Endothelial cell (in vitro differentiated cells): ENCODE measurements around the gene HIVEP1. TPM values are rescaled to one million over a fixed set of nuclear protein-coding genes. Genes with fewer than 3 reads are reported as not detected.
"Not testable (repeated sequence)": the region's sequence is repeated elsewhere in the genome, so short reads cannot be mapped to it uniquely, and the experiment has no call there.

ENCODE experiments used
- DNase-seq: peaks from one replicate; pipeline ENCODE4 v3.0.0; 2021; ENCODE audit warnings: low spot score
- H3K27ac Mint-ChIP-seq: one replicate; pipeline ENCODE4 v1.8.0; 2021; ENCODE audit warnings: mixed read lengths, inconsistent platforms; ENCODE audit not compliant: unreplicated experiment
- H3K27me3 Mint-ChIP-seq: one replicate; pipeline ENCODE4 v1.8.0; 2021; ENCODE audit warnings: mild to moderate bottlenecking, moderate library complexity, mixed read lengths, inconsistent platforms; ENCODE audit not compliant: unreplicated experiment
- H3K36me3 Mint-ChIP-seq: one replicate; pipeline ENCODE4 v1.8.0; 2021; ENCODE audit warnings: mild to moderate bottlenecking, low read depth, mixed read lengths, inconsistent platforms; ENCODE audit not compliant: unreplicated experiment
- H3K4me1 Mint-ChIP-seq: one replicate; pipeline ENCODE4 v1.8.0; 2021; ENCODE audit warnings: mild to moderate bottlenecking, mixed read lengths, inconsistent platforms; ENCODE audit not compliant: unreplicated experiment
- H3K4me3 Mint-ChIP-seq: one replicate; pipeline ENCODE4 v1.8.0; 2021; ENCODE audit warnings: mild to moderate bottlenecking, mixed read lengths, inconsistent platforms; ENCODE audit not compliant: unreplicated experiment
- H3K9me3 Mint-ChIP-seq: one replicate; pipeline ENCODE4 v1.8.0; 2021; ENCODE audit warnings: mixed read lengths, inconsistent platforms; ENCODE audit not compliant: unreplicated experiment
- CTCF ChIP-seq: fragments of 200-600 bp; sonication (generic); IDR thresholded peaks from one replicate; pipeline ENCODE4 v1.5.0; 2021; ENCODE audit warnings: antibody characterized with exemption; ENCODE audit not compliant: unreplicated experiment
- total RNA-seq: library from RNA; stranded (reverse); fragmentation: NEBNext Ultra II Directional; extraction: Animal tissue kit (Norgen Biotek cat#: 25700); gene quantifications from one replicate; pipeline ENCODE4 v1.2.1, GENCODE V29; 2021; ENCODE audit not compliant: unreplicated experiment

HIVEP1 gene
- total RNA-seq, 1 donor from 2014 or later: 19.0 TPM

GRCh38 chr6:12101653-12102312 lies 89.7 kb downstream of the HIVEP1 start:
- no peak for DNase-seq
- no peaks in the 10 kb centered on the region for H3K4me1 Mint-ChIP-seq
- no peaks in the 10 kb centered on the region for H3K9me3 Mint-ChIP-seq
- H3K4me3 Mint-ChIP-seq: no peak overlapping the region
- H3K27me3 Mint-ChIP-seq: peaks cover 1% of the 10 kb centered on the region
- no peaks in the 10 kb centered on the region for H3K36me3 Mint-ChIP-seq
- no peak for TF ChIP-seq CTCF
- no peak overlapping the region for H3K27ac Mint-ChIP-seq

GRCh38 chr6:12102350-12102749 lies 90.2 kb downstream of the HIVEP1 start:
- Mint-ChIP-seq H3K9me3 (no peaks in the 10 kb centered on the region), H3K4me3 (no peak overlapping the region)
- no peak for TF ChIP-seq CTCF

GRCh38 chr6:12103158-12103557 lies 91.0 kb downstream of the HIVEP1 start:
- Mint-ChIP-seq H3K36me3 (no peaks in the 10 kb centered on the region), H3K27me3 (peaks cover 1% of the 10 kb centered on the region), H3K4me1 (no peaks in the 10 kb centered on the region), H3K9me3 (no peaks in the 10 kb centered on the region), H3K4me3 (no peak overlapping the region), H3K27ac (no peak overlapping the region)
- DNase-seq: no peak
- TF ChIP-seq CTCF: no peak

More at GRCh38 chr6:12102350-12102749, 90.2 kb downstream of the HIVEP1 start:
- Mint-ChIP-seq H3K27ac (no peak overlapping the region), H3K36me3 (no peaks in the 10 kb centered on the region), H3K27me3 (peaks cover 1% of the 10 kb centered on the region), H3K4me1 (no peaks in the 10 kb centered on the region)
- DNase-seq: no peak

GRCh38 chr6:12105271-12105670 lies 93.2 kb downstream of the HIVEP1 start:
- no peaks in the 10 kb centered on the region for H3K9me3 Mint-ChIP-seq
- H3K4me3 Mint-ChIP-seq: no peak overlapping the region
- peaks cover 8% of the 10 kb centered on the region for H3K36me3 Mint-ChIP-seq
- no peak for TF ChIP-seq CTCF
- H3K27me3 Mint-ChIP-seq: no peaks in the 10 kb centered on the region
- no peak for DNase-seq
- no peak overlapping the region for H3K27ac Mint-ChIP-seq
- no peaks in the 10 kb centered on the region for H3K4me1 Mint-ChIP-seq

GRCh38 chr6:12108376-12108775 lies 96.3 kb downstream of the HIVEP1 start:
- not testable (repeated sequence) for H3K27me3 Mint-ChIP-seq, DNase-seq, H3K27ac Mint-ChIP-seq, H3K4me1 Mint-ChIP-seq, H3K9me3 Mint-ChIP-seq, H3K4me3 Mint-ChIP-seq
- H3K36me3 Mint-ChIP-seq: peaks cover 14% of the 10 kb centered on the region
